ENCODE results near the gene NOX1. TPM values are rescaled to one million over a fixed set of nuclear protein-coding genes. Genes with fewer than 3 reads are reported as not detected.

Gene NOX1
- total RNA-seq, 2 donors from 2014 or later, result not detected

Other genes starting within 250 kb of the NOX1 start
- under 1 TPM in 1 of 2 donors, not detected in 1; 0.73 TPM for gene TSPAN6, start 237.6 kb downstream of the NOX1 start, total RNA-seq
- not detected for gene SRPX2, start 230.2 kb downstream of the NOX1 start, total RNA-seq
- not detected for gene SYTL4, start 142.2 kb downstream of the NOX1 start, total RNA-seq
- 10 to 100 TPM; 30.9 to 52.5 TPM for gene CSTF2, start 54.0 kb downstream of the NOX1 start, total RNA-seq
- gene XKRX, start 54.6 kb upstream of the NOX1 start, total RNA-seq, result 1 to 10 TPM in 1 of 2 donors, under 1 TPM in 1; 0.77 to 2.0 TPM
- not detected for gene ARL13A, start 95.3 kb upstream of the NOX1 start, total RNA-seq
- gene TRMT2B, start 177.8 kb upstream of the NOX1 start, total RNA-seq, result 10 to 100 TPM; 25.3 to 34.1 TPM
- gene TMEM35A, start 204.5 kb upstream of the NOX1 start, total RNA-seq, result not detected
- 10 to 100 TPM; 25.4 to 31.1 TPM for gene CENPI, start 223.8 kb upstream of the NOX1 start, total RNA-seq